GM19328 (cell line): ENCODE measurements around the gene ECE1.

Source experiments
- ATAC-seq: cut with Tn5 transposase; IDR thresholded peaks from one replicate; pipeline ENCODE4 v1.9.1; 2021; ENCODE audit warnings: mild to moderate bottlenecking, moderate library complexity; ENCODE audit not compliant: unreplicated experiment

The ECE1 gene

DNA sequence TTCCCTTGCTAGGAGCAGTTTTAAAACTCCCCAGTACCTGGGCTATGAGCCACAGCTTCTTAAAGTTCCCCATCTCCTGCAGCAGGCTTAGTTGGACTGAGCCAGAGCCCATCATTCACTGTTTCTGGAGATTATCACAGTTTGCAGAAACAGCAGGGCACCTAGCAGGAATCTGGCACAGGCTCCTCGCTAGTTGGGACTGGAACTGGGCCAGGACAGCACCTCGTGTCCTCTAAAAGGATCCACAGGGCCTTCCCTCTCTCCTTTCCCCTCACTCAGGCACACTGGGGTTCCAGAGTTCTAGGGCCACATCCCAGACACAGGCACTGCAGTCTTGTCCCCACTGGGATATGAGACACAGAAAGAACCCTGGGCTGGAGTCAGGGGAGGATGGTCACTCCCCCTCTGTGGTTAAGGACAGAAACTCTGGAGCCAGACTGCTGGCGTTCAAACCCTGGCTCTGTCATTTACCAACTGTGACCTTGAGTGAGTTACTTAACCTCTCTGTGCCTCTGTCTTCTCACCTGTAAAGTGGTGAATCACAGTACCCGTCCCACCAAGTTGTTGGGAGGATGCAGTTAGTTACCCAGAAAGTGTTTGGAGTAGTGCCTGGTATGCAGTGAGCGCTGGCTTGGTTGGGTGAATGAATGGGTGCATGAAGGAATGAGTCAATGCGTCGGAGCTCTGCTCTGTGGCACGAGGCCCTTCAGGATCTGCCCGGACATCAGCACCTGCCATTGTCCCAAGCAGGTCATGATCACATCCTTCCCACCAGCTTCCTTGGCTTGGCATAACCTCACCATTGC lies 18.8 kb upstream of the ECE1 start:
- no peak for ATAC-seq

DNA sequence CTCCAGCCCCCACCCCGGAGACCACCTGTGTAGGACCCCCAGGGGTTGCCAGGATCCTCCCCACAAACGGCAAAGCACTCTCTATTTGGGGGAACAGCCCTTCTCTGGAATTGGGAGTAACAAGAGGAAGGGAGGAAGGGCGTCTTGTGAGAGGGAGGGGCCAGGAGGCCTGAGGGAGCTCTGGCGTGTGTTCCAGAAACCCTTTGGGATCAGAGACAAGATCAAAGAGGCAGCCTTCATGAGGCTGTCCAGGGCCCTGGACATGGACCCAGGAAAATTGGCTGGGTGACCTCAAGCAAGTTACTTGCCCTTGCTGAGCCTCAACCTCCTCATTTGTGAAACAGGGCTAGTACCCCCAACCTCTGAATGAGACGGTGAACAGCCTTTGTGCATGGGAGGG lies 18.1 kb upstream of the ECE1 start:
- ATAC-seq = no peak

DNA sequence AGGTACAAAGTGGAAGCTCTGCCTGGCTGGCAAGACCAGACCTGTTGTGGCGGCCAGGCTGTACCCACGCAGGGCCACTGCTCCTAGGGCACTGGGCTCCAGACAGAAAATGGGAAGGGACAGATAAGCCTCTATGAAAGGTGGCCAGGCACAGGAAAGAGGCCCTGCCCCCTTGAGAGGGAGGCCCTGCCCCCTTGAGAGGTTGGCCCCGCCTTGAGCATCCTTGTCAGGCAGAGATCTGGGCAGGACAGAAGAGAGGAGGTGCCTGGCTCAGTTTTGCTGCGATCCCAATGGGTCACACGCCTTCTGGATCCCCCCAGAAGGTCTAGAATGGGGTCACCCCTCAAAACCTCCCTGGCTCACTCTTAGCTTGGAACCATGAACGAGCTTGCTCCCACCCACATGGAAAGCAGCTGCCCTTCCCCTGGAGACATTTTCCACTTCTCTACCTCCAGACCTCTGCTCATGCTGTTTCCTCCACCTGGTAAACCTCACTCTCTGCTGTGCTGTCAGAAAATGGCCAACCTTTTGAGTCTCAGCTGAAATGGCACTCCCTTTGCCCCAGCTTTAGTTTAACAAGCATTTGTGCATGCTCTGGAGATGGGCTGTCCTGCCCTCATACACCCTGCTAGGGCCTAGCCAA lies 17.5 kb upstream of the ECE1 start:
- ATAC-seq = no peak

DNA sequence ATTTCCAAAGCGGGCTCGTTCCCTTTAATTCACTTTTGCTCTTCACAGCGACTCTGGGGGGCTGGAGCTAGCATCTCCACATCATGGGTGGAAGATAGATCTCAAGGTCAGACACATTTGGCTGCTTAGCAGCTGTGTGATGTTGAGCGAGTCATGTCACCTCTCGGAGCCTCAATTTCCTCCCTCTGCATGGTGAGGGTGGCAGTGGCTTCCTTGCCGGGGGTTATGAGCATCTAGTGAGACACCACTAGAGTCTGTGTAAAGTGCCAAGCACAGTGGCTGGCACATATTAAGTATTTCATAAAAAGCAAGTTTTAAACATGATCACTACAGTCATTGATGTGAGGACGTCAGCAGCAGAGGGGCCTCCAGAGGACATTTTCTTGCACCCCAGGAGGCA lies 16.9 kb upstream of the ECE1 start:
- ATAC-seq = no peak

DNA sequence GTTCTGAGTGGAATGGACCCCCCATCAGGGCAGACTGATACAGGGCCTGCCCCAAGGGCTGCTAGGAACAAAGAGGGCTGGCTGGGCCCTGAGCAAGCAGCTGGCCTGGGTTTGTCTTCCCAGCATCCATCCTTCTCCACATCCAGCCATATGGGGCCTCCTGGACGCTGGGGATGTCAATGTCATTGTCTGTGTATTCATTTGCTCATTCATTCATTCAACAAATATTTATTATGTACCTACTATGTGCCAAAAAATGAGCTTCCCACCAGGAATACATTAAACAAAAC lies 15.6 kb upstream of the ECE1 start:
- ATAC-seq = no peak

DNA sequence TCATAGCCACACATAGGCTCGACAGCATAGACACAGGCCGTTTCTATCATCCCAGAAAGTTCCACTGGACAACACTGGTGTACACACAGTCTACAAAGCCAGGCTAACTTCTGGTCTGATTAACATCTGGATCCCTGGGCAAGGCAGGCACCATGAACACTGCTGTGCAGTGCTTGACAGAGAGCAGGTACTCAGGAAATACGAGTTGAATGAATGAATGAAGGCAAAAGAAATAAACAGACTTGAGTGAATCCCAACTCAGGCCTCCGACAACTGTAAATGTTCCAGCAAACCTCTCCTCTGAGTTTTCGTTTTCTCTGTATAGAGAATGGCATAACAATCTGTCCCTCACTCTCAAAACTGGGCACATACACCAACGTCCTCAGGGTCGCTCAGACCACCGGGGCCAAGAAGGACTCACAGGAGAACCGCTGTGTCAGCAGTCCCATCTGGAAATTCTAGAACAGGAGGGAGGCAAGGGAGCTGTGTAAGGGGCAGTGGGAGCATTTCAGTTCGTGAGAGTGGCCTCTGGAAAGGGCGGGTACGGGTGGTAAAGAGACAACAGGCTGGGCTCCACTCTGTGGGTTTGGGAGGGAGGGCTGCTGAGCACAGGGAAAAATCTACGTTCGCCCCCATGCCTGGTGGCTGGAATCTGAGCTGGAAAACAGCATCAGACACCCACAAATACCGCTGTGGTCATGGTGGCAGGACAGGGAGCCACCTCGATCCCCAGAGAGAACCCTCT lies 15.1 kb upstream of the ECE1 start:
- no peak for ATAC-seq

DNA sequence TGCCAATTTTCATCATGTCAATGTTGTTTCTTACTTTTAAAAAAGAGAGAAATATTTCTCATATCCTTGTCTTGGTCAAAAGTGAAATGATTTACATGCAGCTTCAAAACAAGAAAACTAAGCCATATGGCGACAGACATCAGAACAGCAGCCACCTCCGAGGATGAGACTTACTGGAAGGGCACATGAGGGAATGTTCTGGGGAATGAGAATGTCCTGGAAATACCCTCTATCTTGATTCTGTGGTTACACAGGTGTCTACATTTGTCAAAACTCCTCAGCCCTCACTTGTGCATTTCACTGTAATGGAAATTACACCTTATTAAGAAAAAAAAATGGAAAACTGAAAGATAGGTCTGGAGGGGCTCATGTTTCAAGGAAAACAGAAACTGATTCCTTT lies 14.2 kb upstream of the ECE1 start:
- no peak for ATAC-seq

DNA sequence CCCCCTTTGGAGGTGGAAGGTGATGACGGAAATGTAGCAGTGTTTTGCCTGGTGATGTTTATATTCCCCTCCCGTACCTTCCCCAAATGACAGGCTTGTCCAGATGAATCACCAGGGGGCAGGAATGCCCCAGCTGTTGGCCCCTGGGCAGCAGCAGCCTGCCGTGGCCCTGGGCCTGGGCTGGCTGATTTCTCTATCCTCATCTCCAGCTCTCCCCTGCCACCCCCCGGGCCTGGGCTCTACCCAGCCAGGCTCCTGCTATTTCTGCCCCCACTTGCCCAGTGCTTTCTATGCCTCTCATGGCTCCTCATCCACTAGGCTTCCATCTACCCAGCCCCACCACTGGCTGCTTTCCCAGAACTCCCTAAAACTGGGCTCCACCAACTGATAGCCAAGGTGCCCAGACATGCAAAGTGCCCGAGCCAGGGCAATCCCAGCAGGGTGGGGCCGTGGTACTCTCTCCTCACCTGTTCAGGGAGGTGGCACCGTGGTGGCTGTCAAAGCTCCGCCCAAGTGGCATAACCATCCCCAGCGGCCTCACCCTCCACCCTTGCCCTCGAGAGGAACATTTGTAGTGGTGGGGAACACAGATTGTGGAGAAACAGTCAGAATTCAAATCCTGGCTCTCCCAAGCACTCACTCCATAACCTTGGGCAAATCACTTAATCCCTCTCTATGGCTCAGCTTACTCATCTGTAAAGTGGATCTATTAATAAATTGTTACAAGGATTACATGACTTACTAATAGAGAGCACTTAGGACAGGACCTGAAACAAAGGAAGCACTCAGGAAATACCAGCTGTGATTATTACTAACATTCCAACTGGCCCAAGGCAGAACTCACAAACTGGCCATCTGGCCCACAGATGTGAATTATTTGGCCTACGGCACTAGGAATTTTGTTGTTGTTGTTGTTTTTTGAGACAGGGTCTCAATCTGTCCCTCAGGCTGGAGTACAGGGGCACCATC lies 12.8 kb upstream of the ECE1 start:
- ATAC-seq = no peak

DNA sequence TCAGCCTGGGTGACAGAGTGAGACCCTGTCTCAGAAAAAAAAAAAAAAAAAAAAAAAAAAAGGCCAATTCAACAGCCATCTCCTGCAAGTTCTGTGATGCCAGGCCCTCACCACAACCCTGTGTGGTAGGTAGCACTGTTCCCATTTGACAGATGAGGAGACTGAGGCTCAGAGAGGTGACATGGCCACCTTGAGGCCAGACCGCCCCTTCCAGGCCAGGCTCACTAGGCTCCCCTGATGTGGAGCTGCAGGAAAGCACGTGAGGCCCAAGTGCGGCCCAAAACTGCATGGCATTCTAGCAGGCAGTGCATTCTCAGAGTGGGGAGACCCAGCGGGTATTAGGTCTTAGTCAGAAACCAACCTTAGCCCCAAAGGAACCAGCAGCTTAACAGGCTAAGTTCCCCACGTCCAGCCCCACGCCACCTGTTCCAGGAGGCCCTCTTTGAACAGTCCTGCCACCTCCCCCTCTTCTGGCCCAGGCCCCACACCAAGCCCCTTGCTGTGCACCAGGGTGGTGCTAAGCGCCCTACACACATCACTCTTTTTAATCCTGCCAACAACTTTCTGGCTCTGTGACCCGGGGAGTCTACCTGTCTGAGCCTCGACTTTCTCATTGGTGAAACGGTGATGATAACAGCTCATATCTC lies 11.7 kb upstream of the ECE1 start:
- no peak for ATAC-seq

DNA sequence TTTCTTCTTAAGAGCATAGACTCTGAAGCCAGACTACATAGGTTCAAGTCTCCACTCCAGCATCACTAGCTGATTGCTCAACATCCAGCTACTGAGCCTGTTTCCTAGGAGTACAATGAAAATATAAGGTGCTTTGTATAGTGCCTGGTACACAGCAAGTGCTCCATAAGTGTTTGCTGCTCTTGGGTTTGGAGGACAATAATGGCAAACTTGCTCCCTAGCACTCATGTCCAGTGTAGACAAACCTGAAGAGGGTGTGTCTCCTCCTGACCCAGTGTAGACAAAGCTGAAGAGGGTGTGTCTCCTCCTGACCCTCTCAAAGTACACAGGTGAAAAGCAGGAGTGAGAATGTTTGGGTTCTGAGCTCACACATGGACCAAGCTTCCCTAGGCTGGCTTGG lies 10.5 kb upstream of the ECE1 start:
- ATAC-seq = no peak

DNA sequence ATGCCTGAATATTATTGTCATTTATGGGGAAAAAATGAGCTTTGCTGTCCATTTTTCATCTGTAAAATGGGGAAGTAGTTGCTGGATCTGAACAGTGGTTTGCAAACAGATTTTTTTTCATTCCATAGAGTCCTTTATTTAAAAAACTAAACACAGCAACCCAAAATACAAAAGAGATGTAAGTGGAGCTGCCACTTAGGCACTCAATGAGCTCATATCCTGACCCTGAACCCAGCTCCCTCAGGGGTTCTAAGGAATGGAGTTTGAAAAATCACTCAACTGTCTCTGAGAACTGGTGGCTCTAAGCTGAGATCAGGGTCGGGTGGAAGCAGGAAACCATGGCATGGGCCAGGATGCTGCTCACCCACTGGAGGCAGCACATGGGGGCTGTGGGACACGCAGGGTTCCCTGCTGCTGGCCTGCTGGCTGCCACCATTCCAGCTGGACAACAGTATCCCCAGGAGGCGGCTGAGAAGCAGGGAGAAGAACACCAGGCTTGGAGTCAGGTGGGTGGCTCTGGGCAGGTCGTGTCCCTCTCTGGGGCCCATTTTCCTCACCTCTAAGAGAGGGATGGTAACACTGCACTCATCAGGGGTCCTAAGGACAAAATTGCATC lies 9.6 kb upstream of the ECE1 start:
- ATAC-seq = no peak

DNA sequence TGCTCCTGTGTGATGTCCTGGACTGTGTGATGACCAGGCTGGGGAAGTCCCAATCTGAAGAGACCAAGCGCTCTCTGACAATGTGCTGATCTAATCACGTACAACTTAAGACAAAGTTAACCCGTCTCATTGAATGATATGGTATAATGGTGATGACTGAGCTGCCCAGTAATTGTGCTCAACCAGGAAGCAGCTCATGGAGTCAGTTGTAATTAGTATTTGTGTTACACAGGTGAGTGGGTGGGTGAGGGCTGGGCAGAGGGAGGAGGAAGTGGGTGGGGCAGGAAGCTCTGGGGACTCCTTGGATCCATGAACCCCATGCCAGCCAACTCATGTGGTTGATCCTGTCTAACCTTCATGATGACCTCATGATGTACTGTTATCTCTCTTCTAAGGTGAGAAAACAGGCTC lies 8.7 kb upstream of the ECE1 start:
- ATAC-seq = no peak

DNA sequence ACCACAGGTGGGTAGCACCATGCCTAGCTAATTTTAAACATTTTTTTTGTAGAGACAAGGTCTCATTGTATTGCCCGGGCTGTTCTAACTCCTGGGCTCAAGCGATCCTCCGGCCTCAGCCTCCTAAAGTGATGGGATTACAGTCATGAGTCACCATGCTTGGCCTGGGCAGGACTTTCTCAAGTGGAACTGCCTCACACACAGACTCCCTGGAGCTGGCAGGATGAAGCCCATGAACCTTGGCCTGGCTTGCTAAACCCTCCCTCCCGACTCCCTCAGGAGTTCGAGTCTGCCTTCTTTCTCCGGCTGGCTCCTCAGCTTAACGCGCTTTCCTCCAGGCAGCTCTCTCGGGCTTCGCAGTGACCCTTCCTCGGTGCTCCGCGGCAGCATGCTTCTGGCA lies 7.7 kb upstream of the ECE1 start:
- ATAC-seq = no peak

DNA sequence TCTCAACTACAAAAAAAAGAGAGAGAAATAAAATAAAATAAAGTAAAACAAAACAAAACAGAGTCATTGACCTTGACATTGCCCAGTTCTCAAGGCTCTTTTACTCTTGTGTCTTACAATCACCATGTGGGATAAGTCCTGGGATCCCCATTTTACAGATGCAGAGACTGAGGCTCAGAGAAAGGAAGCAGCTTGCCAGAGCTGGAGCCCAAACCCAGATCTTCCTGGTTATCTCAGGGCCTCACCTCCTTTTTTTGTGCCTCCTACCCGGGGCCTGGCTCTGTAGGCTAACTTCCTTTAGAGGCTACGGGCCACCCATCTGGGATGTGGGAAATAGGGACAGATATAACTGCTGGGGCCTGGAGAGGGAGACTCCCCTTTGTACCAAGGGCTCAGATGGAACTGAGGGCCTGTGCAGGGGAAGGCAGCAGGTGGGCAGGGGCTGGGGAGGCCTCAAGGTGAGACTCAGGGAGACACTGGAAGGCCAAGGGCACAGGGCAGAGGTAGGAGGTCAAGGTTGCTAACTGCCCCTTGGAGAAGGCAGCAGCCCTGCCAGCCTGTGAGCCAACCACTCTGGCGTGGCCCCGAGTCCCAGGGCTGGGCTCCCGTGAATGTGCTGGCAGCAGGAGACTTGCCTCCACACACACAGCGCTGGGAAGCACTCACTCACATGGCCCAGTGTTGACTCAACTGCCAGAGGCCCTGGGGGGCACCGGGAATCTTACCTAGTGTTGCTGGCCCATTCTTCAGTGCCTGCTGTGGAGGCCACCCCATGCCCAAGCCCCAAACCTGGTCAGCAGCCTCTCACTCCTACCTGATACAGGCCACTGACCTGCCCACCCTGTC lies 6.5 kb upstream of the ECE1 start:
- no peak for ATAC-seq

DNA sequence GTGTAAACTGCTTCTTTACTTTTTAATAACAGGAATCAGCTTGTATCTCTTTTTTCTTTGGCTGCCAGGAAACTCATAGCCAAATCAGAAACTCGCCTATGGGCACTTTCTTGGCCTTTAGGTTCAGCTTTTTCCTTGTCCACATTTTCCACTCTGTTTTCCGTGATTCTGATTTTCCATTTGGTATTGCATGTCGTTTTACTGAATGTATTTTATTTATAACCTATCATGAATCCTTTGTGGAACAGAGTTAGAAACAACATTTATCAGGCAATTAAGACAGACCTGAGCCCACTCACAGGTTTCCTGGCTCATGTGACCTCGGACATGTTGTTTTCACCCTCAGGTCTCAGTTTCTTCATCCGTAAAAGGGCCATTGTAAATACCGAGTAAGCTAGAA lies 5.3 kb upstream of the ECE1 start:
- ATAC-seq = no peak

DNA sequence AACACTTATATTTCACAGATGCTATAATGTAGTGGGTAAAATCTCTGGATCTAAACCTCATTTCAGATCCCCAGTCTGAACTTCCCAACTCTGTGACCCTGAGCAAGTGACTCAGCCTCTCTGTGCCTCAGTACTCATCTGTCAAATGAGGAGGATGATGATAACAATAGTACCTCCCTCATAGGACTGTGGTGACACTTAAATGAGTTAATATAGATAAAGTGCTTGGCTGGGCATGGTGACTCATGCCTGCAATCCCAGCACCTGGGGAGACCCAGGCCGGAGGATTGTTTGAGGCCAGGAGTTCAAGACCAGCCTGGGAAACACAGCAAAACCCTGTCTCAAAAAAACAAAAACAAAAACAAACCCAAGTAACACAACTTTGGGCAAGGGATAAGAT lies 4.7 kb upstream of the ECE1 start:
- no peak for ATAC-seq

DNA sequence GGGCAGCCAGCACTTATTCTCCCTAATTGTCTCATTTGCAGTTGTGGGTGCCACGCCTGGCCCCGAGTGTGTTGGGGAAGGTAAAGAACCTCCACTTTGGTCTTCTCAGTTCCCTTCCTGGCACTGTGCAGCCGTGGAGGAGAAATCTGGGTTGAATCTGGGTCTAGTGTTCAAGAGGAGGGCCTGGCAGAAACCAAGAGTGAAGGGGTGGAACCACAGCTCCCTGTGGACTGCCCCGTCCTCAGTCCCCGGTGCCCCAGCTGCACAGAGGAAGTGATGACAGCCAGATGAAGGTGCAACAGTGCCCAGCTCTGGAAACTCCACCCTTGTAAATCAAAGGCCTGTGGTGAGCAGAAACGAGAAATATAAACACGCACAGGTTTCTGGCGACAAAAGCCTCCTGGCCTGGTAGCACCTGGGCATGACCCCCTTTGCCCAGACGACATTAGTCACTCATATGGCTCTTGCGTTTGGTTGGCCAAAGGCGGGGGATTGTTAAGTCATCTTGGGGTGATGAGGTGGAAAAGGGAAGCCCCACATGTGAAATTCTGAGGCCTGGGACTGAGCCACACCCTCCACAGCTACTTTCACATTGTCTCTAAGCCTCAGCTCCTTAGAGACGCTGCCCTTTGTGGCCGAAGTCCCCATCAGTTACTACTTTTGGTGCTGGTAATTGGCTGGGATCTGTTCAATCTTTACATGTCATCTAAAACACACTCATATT lies 4.2 kb upstream of the ECE1 start:
- peak; percentile 54 for ATAC-seq

DNA sequence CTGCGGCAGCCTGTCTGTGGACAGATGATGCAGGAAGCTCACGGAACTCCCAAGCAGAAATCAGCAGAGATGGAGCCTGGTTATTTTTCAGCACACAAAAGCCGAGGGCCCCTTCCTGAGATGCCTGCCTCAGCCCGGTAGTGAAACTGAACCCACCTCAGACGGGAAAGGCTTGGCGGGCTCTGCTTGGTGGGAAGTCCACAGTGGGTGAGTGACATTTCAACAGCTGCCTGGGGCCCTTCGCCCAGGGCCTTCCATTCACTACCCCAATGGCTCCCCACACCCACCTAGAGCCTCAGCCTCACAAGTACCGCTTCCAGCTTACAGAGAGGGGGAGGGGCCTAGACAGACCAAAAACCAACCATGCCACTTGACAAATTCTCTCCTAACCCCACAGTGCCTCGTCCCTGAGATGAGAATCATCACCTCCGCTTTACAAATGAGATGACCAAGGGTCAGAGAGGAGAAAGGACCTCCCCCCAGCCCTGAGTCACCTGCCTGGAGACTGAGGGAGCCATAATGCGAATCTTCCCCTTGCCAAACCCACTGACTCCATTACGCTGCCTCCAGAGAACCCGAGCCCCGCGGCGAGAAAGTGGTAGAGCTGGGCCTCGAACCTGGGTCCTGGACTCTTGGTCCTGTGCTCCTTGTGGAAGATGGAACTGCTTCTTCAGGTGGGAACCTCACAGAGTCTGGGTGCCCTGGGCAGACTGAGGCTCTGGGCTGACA lies 3.4 kb upstream of the ECE1 start:
- ATAC-seq = no peak
